ENCODE measurements around the gene MAL.

The MAL gene

DNA sequence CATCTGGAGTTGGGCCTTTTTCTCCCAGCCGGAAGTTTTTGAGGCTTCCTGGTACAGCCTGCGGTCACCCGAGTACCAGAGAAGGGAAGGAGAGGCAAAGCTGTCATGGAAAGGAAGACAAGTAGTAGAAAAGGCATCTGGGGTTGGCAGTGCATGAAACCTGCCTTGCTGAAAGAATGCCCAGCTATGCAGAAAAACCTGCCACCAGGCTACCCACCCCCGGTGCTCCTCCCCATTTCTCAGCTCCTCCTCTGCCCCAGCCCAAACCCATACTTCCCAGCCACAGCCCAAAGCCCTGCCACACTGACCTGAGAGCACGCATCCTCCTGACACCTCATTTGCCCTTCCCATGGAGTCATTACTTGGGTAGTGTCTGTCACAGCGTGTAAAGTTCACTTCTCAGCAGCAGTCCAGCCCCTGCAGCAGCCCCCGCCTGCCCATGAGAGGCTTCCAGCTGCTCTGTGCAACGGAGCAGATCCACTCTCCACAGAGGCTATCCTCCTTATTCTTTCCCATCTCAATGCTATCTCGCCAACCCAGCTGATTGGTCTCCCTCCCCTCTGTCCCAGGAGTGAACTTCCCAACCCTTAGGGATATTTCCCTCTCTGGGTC, 40.4 kb upstream of the MAL start:
- H3K27ac ChIP-seq: no peak overlapping the region
- no peak for TF ChIP-seq ZFX (IDR thresholded peaks at IDR 0.05)
- TF ChIP-seq, protein P1, sequence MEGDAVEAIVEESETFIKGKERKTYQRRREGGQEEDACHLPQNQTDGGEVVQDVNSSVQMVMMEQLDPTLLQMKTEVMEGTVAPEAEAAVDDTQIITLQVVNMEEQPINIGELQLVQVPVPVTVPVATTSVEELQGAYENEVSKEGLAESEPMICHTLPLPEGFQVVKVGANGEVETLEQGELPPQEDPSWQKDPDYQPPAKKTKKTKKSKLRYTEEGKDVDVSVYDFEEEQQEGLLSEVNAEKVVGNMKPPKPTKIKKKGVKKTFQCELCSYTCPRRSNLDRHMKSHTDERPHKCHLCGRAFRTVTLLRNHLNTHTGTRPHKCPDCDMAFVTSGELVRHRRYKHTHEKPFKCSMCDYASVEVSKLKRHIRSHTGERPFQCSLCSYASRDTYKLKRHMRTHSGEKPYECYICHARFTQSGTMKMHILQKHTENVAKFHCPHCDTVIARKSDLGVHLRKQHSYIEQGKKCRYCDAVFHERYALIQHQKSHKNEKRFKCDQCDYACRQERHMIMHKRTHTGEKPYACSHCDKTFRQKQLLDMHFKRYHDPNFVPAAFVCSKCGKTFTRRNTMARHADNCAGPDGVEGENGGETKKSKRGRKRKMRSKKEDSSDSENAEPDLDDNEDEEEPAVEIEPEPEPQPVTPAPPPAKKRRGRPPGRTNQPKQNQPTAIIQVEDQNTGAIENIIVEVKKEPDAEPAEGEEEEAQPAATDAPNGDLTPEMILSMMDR (conservative IDR thresholded peaks at IDR 0.05): no peak

DNA sequence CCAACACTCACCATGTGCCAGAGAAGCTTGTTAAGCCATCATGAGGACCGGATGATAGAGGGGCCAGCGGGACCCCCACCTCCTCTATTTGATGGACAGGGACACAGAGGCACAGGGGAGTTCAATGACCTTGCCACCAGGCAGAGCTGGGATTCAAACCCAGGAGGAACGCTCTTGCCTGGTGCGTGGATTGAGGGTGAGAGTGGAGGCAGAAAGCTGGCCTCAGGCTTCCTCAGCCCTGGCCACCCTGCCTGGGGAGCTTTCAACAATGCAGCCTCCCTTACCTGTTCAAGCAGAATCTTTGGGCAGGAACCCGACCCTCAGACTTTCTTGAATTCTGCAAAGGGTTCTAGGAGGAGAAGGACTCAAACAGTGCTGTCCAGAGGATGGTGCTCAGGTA, 39.9 kb upstream of the MAL start:
- no peak overlapping the region for H3K27ac ChIP-seq
- TF ChIP-seq, protein P1 (conservative IDR thresholded peaks at IDR 0.05): no peak
- no peak for TF ChIP-seq ZFX (IDR thresholded peaks at IDR 0.05)

- no peak for TF ChIP-seq ZFX (IDR thresholded peaks at IDR 0.05)
- TF ChIP-seq, protein P1 (conservative IDR thresholded peaks at IDR 0.05): peak; percentile 86
- H3K27ac ChIP-seq: no peak overlapping the region
Observed at GRCh38 chr2:94986392-94986963, 39.0 kb upstream of the MAL start.

DNA sequence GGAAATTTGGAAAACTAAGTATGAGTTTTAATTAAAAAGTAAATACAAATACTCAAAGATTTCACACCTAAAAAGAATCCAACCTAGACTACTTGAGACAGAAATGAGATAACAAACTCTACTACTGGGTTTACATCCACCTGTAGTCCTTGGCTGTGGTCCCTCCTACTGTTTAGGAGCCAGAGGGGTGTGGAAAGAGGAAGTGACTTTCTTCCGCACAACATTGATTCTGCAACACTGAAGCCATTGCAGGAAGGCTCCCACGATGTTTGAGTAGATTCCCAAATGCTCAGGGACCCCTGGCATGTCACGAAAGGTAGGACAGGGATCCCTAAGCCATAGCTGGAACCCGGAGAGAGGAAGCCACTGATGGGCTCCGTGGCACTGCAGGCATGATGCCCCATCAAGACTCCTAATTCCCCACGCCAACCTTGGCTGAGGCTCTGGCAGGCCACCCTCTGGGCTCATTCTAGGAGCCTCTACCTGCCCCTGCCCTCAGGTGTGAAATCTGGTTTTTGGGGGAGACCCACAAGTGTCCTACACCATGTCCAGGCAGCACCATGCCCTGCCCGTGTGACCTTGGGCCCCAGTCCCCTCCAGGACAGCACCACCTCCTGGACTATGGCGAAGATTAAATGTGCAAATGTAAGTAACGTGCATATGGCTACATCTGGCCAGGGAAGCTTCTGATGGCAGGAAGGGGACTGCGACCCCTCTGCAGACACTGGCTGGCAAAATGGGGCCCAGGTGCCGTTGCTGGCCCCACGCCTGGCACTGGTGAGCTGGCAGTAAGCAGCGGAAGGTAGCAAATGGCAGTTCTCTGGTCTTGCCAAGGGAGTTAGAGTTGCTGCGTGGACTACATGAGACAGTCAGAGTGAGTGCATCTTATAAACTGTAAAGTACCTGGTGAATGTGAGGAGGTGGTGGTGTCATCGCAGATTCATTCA, 38.2 kb upstream of the MAL start:
- TF ChIP-seq, protein P1 (conservative IDR thresholded peaks at IDR 0.05): no peak
- no peak for TF ChIP-seq ZFX (IDR thresholded peaks at IDR 0.05)
- no peak overlapping the region for H3K27ac ChIP-seq

GRCh38 chr2:94990956-94991355, 34.6 kb upstream of the MAL start:
- TF ChIP-seq, protein P1 (conservative IDR thresholded peaks at IDR 0.05): no peak
- no peak for TF ChIP-seq ZFX (IDR thresholded peaks at IDR 0.05)
- no peak overlapping the region for H3K27ac ChIP-seq

DNA sequence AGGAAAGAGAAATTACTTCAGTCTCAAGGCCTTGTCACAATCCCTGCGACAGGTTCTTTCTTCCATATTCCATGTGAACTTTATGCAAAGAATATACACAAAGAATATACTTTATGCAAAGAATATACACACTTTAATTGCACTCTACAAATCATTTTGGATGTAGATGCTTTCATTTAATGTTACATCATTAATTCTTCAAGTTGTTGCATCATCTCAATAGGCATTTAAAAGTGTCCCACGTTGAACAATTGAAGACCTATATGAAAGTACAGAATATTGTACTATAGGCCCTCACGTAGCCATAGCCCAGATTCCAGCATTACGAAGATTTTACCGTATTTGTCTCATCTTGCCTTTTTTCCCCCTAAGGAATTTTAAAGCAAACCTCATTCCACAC, 33.1 kb upstream of the MAL start:
- TF ChIP-seq, protein P1 (conservative IDR thresholded peaks at IDR 0.05): no peak
- no peak for TF ChIP-seq ZFX (IDR thresholded peaks at IDR 0.05)
- H3K27ac ChIP-seq: no peak overlapping the region

All from C4-2B (cell line).